ENCODE measurements around the gene PDCD6IP.

DNA sequence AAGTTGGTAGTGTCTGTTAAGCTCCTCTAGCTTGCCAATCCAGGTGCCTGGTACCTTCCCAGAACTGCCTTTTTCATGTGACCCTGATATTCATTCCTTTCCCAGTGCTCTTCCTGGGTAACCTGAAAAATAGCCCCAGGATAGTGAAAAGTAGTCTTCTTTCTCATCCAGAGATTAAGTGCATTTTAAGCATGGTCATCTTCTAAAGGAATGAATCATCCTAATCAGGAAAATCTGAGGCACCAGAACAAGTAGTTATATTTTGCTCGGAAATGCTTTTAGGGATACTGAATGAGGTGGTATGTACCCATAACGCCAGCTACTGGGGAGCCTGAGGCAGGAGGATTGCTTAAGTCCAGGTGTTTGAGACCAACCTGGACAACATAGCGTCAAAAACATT is 23.1 kb upstream of the PDCD6IP start:
- TF ChIP-seq, protein P1, sequence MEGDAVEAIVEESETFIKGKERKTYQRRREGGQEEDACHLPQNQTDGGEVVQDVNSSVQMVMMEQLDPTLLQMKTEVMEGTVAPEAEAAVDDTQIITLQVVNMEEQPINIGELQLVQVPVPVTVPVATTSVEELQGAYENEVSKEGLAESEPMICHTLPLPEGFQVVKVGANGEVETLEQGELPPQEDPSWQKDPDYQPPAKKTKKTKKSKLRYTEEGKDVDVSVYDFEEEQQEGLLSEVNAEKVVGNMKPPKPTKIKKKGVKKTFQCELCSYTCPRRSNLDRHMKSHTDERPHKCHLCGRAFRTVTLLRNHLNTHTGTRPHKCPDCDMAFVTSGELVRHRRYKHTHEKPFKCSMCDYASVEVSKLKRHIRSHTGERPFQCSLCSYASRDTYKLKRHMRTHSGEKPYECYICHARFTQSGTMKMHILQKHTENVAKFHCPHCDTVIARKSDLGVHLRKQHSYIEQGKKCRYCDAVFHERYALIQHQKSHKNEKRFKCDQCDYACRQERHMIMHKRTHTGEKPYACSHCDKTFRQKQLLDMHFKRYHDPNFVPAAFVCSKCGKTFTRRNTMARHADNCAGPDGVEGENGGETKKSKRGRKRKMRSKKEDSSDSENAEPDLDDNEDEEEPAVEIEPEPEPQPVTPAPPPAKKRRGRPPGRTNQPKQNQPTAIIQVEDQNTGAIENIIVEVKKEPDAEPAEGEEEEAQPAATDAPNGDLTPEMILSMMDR (conservative IDR thresholded peaks at IDR 0.05 in 1 of 2, IDR thresholded peaks at IDR 0.05 in 1 of 2; ENCODE audit: low read depth in 1 of 2, low read length in 2 of 2): no peak
- TF ChIP-seq EZH2 (IDR thresholded peaks at IDR 0.05; ENCODE audit: low read length, missing control alignments): no peak
